Esophagus squamous epithelium (tissue), 4 donors: ENCODE measurements around the gene TBC1D7.

Source experiments
- POLR2A ChIP-seq, 4 donors: fragments of 450-650 bp; IDR thresholded peaks; one replicate each; pipeline ENCODE4 v1.6.1; 2017; ENCODE audit warnings: antibody characterized with exemption in 4 of 4, mild to moderate bottlenecking in 4 of 4, moderate library complexity in 3 of 4
- TF ChIP-seq, protein P1 (sequence below), 6 experiments: fragments of 450-650 bp in 4 of 6; fragments of 200-600 bp in 2 of 6; sonication (generic) in 2 of 6; IDR thresholded peaks; one replicate each; pipeline ENCODE4 v1.5.1; 2016 to 2019; ENCODE audit warnings: antibody characterized with exemption in 6 of 6, mild to moderate bottlenecking in 4 of 6, moderate library complexity in 4 of 6

DNA sequence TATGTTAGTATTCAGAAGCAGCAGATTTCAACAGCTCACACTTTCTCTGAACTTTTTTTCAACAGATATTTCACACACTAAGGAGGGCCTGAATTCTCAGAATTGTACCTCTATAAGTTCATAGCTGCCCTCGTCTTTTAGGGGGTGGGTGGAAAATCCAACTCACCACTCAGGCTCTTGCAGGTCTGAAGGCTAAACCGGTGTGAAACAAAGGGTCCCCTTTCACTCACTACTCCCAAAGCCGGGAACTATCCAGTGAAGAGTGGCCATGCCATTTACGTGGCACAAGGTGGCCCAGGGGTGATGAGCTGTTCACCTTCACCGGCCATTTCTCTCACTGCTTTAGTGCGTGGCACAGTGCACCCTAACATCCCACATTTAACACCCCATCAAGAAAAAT is 24.2 kb downstream of the TBC1D7 start:
- TF ChIP-seq, protein P1, sequence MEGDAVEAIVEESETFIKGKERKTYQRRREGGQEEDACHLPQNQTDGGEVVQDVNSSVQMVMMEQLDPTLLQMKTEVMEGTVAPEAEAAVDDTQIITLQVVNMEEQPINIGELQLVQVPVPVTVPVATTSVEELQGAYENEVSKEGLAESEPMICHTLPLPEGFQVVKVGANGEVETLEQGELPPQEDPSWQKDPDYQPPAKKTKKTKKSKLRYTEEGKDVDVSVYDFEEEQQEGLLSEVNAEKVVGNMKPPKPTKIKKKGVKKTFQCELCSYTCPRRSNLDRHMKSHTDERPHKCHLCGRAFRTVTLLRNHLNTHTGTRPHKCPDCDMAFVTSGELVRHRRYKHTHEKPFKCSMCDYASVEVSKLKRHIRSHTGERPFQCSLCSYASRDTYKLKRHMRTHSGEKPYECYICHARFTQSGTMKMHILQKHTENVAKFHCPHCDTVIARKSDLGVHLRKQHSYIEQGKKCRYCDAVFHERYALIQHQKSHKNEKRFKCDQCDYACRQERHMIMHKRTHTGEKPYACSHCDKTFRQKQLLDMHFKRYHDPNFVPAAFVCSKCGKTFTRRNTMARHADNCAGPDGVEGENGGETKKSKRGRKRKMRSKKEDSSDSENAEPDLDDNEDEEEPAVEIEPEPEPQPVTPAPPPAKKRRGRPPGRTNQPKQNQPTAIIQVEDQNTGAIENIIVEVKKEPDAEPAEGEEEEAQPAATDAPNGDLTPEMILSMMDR (IDR thresholded peaks at IDR 0.05) = no peak
- no peak for TF ChIP-seq POLR2A (IDR thresholded peaks at IDR 0.05)
